HepG2 (cell line): ENCODE results near the gene SWSAP1. TPM values are rescaled to one million over a fixed set of nuclear protein-coding genes. Genes with fewer than 3 reads are reported as not detected.

ENCODE experiments used
- E2F2 ChIP-seq: sonication (generic); formaldehyde crosslinking; IDR thresholded peaks from 2 replicates; pipeline ENCODE4 v1.4.0; 2020; ENCODE audit warnings: missing genetic modification reagents, borderline replicate concordance
- FOXA1 ChIP-seq, 2 experiments: fragments of 450-650 bp in 1 of 2; sonication (generic) in 1 of 2; formaldehyde crosslinking in 1 of 2; IDR thresholded peaks; 2 replicates each; pipeline versions ENCODE4 v1.4.0 to v1.6.1; 2016 to 2020; ENCODE audit warnings: missing genetic modification reagents in 1 of 2
- GTF2F1 ChIP-seq: fragments of 150-350 bp; IDR thresholded peaks from 2 replicates; pipeline ENCODE4 v1.6.1; 2014; ENCODE audit warnings: low read length
- LBX2 ChIP-seq: sonication (generic); formaldehyde crosslinking; IDR thresholded peaks from 2 replicates; pipeline ENCODE4 v1.5.0; 2020; ENCODE audit warnings: missing genetic modification reagents, mild to moderate bottlenecking, borderline replicate concordance
- MEF2D ChIP-seq: sonication (generic); formaldehyde crosslinking; IDR thresholded peaks from 2 replicates; pipeline ENCODE4 v1.5.1; 2020; ENCODE audit warnings: mild to moderate bottlenecking, missing genetic modification reagents
- MXD4 ChIP-seq: IDR thresholded peaks from 2 replicates; pipeline ENCODE4 v1.6.1; 2016; ENCODE audit warnings: mild to moderate bottlenecking, missing biosample characterization, missing genetic modification reagents
- PAX8 ChIP-seq: sonication (generic); formaldehyde crosslinking; IDR thresholded peaks from 2 replicates; pipeline ENCODE4 v1.8.0; 2022; ENCODE audit warnings: mild to moderate bottlenecking, missing genetic modification reagents, borderline replicate concordance
- RAD21 ChIP-seq: fragments of 450-650 bp; formaldehyde crosslinking; IDR thresholded peaks from 2 replicates; pipeline ENCODE4 v1.5.0; 2020; ENCODE audit warnings: mild to moderate bottlenecking
- RAD51 ChIP-seq: fragments of 450-650 bp; IDR thresholded peaks from 2 replicates; pipeline ENCODE4 v1.6.1; 2016; ENCODE audit warnings: borderline replicate concordance
- REL ChIP-seq: sonication (generic); formaldehyde crosslinking; conservative IDR thresholded peaks from 2 replicates; pipeline ENCODE4 v1.8.0; 2022; ENCODE audit warnings: mild to moderate bottlenecking, missing genetic modification reagents, moderate library complexity
- SATB2 ChIP-seq: sonication (generic); formaldehyde crosslinking; IDR thresholded peaks from 2 replicates; pipeline ENCODE4 v1.5.0; 2020; ENCODE audit warnings: missing genetic modification reagents
- SRSF4 ChIP-seq: fragments of 200-400 bp; formaldehyde crosslinking; IDR thresholded peaks from one replicate; pipeline ENCODE4 v1.6.1; 2018; ENCODE audit warnings: mild to moderate bottlenecking, low read depth, low read length, moderate library complexity; ENCODE audit not compliant: poor library complexity, severe bottlenecking
- TCF7L2 ChIP-seq: IDR thresholded peaks from 2 replicates; pipeline ENCODE4 v1.6.1; 2011; ENCODE audit warnings: mild to moderate bottlenecking, low read depth, low read length, moderate library complexity
- YY1 ChIP-seq: IDR thresholded peaks from 2 replicates; pipeline ENCODE4 v1.6.1; 2011; ENCODE audit warnings: low read length, low read depth, moderate library complexity, mild to moderate bottlenecking; ENCODE audit not compliant: insufficient read depth, insufficient replicate concordance
- ZBTB8A ChIP-seq: sonication (generic); formaldehyde crosslinking; IDR thresholded peaks from 2 replicates; pipeline ENCODE4 v1.4.0; 2020; ENCODE audit warnings: mild to moderate bottlenecking, low read depth, missing genetic modification reagents, borderline replicate concordance
- ZFP62 ChIP-seq: sonication (generic); formaldehyde crosslinking; IDR thresholded peaks from 2 replicates; pipeline ENCODE4 v1.4.0; 2020; ENCODE audit warnings: missing genetic modification reagents
- ZKSCAN8 ChIP-seq: IDR thresholded peaks from 2 replicates; pipeline ENCODE4 v1.6.1; 2016; ENCODE audit warnings: borderline replicate concordance, missing genetic modification reagents, missing compliant biosample characterization
- ZMYM2 ChIP-seq: sonication (generic); formaldehyde crosslinking; IDR thresholded peaks from 2 replicates; pipeline ENCODE4 v1.8.0; 2022; ENCODE audit warnings: mild to moderate bottlenecking, missing genetic modification reagents
- ZNF224 ChIP-seq: sonication (generic); formaldehyde crosslinking; IDR thresholded peaks from 2 replicates; pipeline ENCODE4 v1.5.0; 2020; ENCODE audit warnings: mild to moderate bottlenecking, missing genetic modification reagents
- ZNF225 ChIP-seq: sonication (generic); formaldehyde crosslinking; IDR thresholded peaks from 2 replicates; pipeline ENCODE4 v1.4.0; 2020; ENCODE audit warnings: mild to moderate bottlenecking, missing genetic modification reagents
- ZNF317 ChIP-seq: sonication (generic); formaldehyde crosslinking; IDR thresholded peaks from 2 replicates; pipeline ENCODE4 v1.5.0; 2020; ENCODE audit warnings: mild to moderate bottlenecking, missing genetic modification reagents
- ZNF362 ChIP-seq: sonication (generic); formaldehyde crosslinking; IDR thresholded peaks from 2 replicates; pipeline ENCODE4 v1.4.0; 2020; ENCODE audit warnings: missing genetic modification reagents, mild to moderate bottlenecking, borderline replicate concordance
- ZNF510 ChIP-seq: sonication (generic); formaldehyde crosslinking; IDR thresholded peaks from 2 replicates; pipeline ENCODE4 v1.4.0; 2020; ENCODE audit warnings: low read depth, mild to moderate bottlenecking, missing genetic modification reagents
- ZNF550 ChIP-seq: sonication (generic); formaldehyde crosslinking; IDR thresholded peaks from 2 replicates; pipeline ENCODE4 v1.4.0; 2020; ENCODE audit warnings: mild to moderate bottlenecking, missing genetic modification reagents, borderline replicate concordance
- ZNF552 ChIP-seq: sonication (generic); formaldehyde crosslinking; IDR thresholded peaks from 2 replicates; pipeline ENCODE4 v1.9.0; 2022; ENCODE audit warnings: missing genetic modification reagents, mild to moderate bottlenecking, borderline replicate concordance
- ZNF577 ChIP-seq: sonication (generic); formaldehyde crosslinking; IDR thresholded peaks from 2 replicates; pipeline ENCODE4 v1.4.0; 2020; ENCODE audit warnings: mild to moderate bottlenecking, low read depth, missing genetic modification reagents, borderline replicate concordance
- ZNF580 ChIP-seq: IDR thresholded peaks from 2 replicates; pipeline ENCODE4 v1.6.1; 2016; ENCODE audit warnings: low read depth, borderline replicate concordance
- ZNF644 ChIP-seq: IDR thresholded peaks from 2 replicates; pipeline ENCODE4 v1.6.1; 2016; ENCODE audit warnings: low read depth
- ZNF7 ChIP-seq: IDR thresholded peaks from 2 replicates; pipeline ENCODE4 v1.6.1; 2016; ENCODE audit warnings: missing biosample characterization, missing genetic modification reagents
- polyA plus RNA-seq, 8 experiments: library from polyadenylated mRNA; depleted of rRNA in 3 of 8; stranded (reverse) in 7 of 8; unstranded in 1 of 8; fragments of >200 nt; fragmentation: Illumina TruSeq in 4 of 8; extraction: Trizol in 4 of 8; gene quantifications; 2 replicates each; pipeline versions ENCODE4 v1.2.1 to v1.2.3, GENCODE V29; 2011 to 2016; ENCODE audit warnings: low read depth in 4 of 8, missing spikeins in 1 of 8, mixed read lengths in 1 of 8; ENCODE audit not compliant: insufficient read depth in 1 of 8
- total RNA-seq, 5 experiments: library from RNA; depleted of rRNA; stranded (reverse); fragments of >200 nt; fragmentation: Illumina TruSeq; extraction: Trizol; gene quantifications; 2 replicates each; pipeline ENCODE4 v1.2.3, GENCODE V29; 2016; ENCODE audit warnings: low read depth in 1 of 5

Gene SWSAP1
- total and polyA plus RNA-seq, 2 of the 13 experiments (the other 11 are each of a cell fraction or from before 2014, with no cell fraction given): 2.7 to 3.3 TPM

- TF ChIP-seq SRSF4: no peak
- no peak for TF ChIP-seq ZBTB8A
- no peak for TF ChIP-seq TCF7L2
- no peak for TF ChIP-seq ZNF7 (CRISPR knock-in tag)
- no peak for TF ChIP-seq SATB2
- TF ChIP-seq ZMYM2 (CRISPR knock-in tag): no peak
- TF ChIP-seq ZNF577 (CRISPR knock-in tag): no peak
- TF ChIP-seq ZNF550 (CRISPR knock-in tag): no peak
- no peak for TF ChIP-seq MXD4 (CRISPR knock-in tag)
- TF ChIP-seq ZNF224 (CRISPR knock-in tag): no peak
- no peak for TF ChIP-seq ZNF644 (CRISPR knock-in tag)
- TF ChIP-seq LBX2 (CRISPR knock-in tag): 0 out of 2 replicates have a peak, but pooled peaks have one; percentile 68
- TF ChIP-seq ZKSCAN8 (CRISPR knock-in tag): no peak
- TF ChIP-seq ZFP62: no peak
- no peak for TF ChIP-seq ZNF317 (CRISPR knock-in tag)
- peak; percentile 37 for TF ChIP-seq YY1
- TF ChIP-seq FOXA1 (IDR thresholded peaks at IDR 0.05): no peak
- no peak for TF ChIP-seq FOXA1 (CRISPR knock-in tag; IDR thresholded peaks at IDR 0.05)
- no peak for TF ChIP-seq REL
- TF ChIP-seq ZNF362: no peak
- TF ChIP-seq ZNF225: peak; percentile 88; the same call in 1 of the 2 replicates
- TF ChIP-seq ZNF552 (CRISPR knock-in tag): no peak
- no peak for TF ChIP-seq RAD21
- TF ChIP-seq PAX8 (CRISPR knock-in tag): no peak
- TF ChIP-seq GTF2F1: no peak
- no peak for TF ChIP-seq E2F2 (CRISPR knock-in tag)
- no peak for TF ChIP-seq RAD51
- TF ChIP-seq MEF2D (CRISPR knock-in tag): no peak
- TF ChIP-seq ZNF510 (CRISPR knock-in tag): no peak
- no peak for TF ChIP-seq ZNF580
Observed at GRCh38 chr19:11418549-11419506, 44.4 kb downstream of the SWSAP1 start, which contains the start of gene RGL3 (continued).
